Activated gamma-delta T cell treated with Interleukin-2 at 50 U/mL for 16 hours (primary cell): ENCODE results near the gene INAFM1.
"Not testable (repeated sequence)": the region's sequence is repeated elsewhere in the genome, so short reads cannot be mapped to it uniquely, and the experiment has no call there.

Experiments used
- DNase-seq: peaks from one replicate; pipeline ENCODE4 v3.0.0-alpha.2; 2020

The INAFM1 gene

GRCh38 chr19:47271949-47272348 is 2.7 kb upstream of the INAFM1 start:
- DNase-seq, result no peak

- DNase-seq, result no peak
Measured at GRCh38 chr19:47272448-47273312, 2.0 kb upstream of the INAFM1 start.

GRCh38 chr19:47273313-47274070 is 1.2 kb upstream of the INAFM1 start:
- peak; percentile 86 for DNase-seq

- DNase-seq, result no peak
Measured at GRCh38 chr19:47274891-47275761, 441 bp downstream of the INAFM1 start.

- DNase-seq, result no peak
Measured at GRCh38 chr19:47275791-47276461, 1.2 kb downstream of the INAFM1 start.

GRCh38 chr19:47276513-47276912 is 1.8 kb downstream of the INAFM1 start:
- not testable (repeated sequence) for DNase-seq

GRCh38 chr19:47280183-47280797 is 5.6 kb downstream of the INAFM1 start:
- DNase-seq, result peak; percentile 30

- no peak for DNase-seq
Measured at GRCh38 chr19:47283405-47284059, 8.8 kb downstream of the INAFM1 start.

GRCh38 chr19:47284324-47284899 is 9.7 kb downstream of the INAFM1 start:
- peak; percentile 61 for DNase-seq

- peak; percentile 79 for DNase-seq
Measured at GRCh38 chr19:47296036-47296435, 21.4 kb downstream of the INAFM1 start.

- DNase-seq, result not testable (repeated sequence)
Measured at GRCh38 chr19:47300867-47301266, 26.2 kb downstream of the INAFM1 start.

GRCh38 chr19:47302249-47302648 is 27.6 kb downstream of the INAFM1 start:
- DNase-seq, result no peak

GRCh38 chr19:47303966-47304365 is 29.3 kb downstream of the INAFM1 start:
- no peak for DNase-seq

- DNase-seq, result peak; percentile 58
Measured at GRCh38 chr19:47305309-47305751, 30.6 kb downstream of the INAFM1 start.

- DNase-seq, result no peak
Measured at GRCh38 chr19:47306303-47306702, 31.6 kb downstream of the INAFM1 start.

GRCh38 chr19:47309038-47309437 is 34.4 kb downstream of the INAFM1 start:
- DNase-seq, result no peak

- no peak for DNase-seq
Measured at GRCh38 chr19:47309608-47310007, 34.9 kb downstream of the INAFM1 start, which contains the start of gene C5AR1. Gene C5AR1 (plus strand): TSS chr19:47309861. CDS start chr19:47309896, 35 bp downstream.

- DNase-seq, result no peak
Measured at GRCh38 chr19:47310323-47310722, 35.6 kb downstream of the INAFM1 start.

GRCh38 chr19:47310819-47311218 is 36.1 kb downstream of the INAFM1 start:
- DNase-seq, result no peak

GRCh38 chr19:47312366-47313006 is 37.8 kb downstream of the INAFM1 start:
- no peak for DNase-seq
